ENCODE results near the gene ADAMTS16. TPM values are rescaled to one million over a fixed set of nuclear protein-coding genes. Genes with fewer than 3 reads are reported as not detected.

Gene ADAMTS16
- total RNA-seq, 1 experiment from 2014 or later = 30.1 TPM

GRCh38 chr5:5155617-5156016 is 15.5 kb downstream of the ADAMTS16 start (continued):
- TF ChIP-seq HMGA2 (CRISPR knock-in tag; IDR thresholded peaks at IDR 0.05) = no peak
- TF ChIP-seq ETV6 (CRISPR knock-in tag; IDR thresholded peaks at IDR 0.05) = no peak
- TF ChIP-seq ARID4B (CRISPR knock-in tag; IDR thresholded peaks at IDR 0.05; ENCODE audit: borderline replicate concordance) = no peak
- TF ChIP-seq ZNF232 (CRISPR knock-in tag; IDR thresholded peaks at IDR 0.05) = no peak

- ChIA-PET CTCF (no interaction called here), POLR2A (no interaction called here)
- no peaks in the 10 kb centered on the region; the same call in 1 of the 2 replicates for H3K27me3 Mint-ChIP-seq (ENCODE audit: low read depth)
- DNase-seq (ENCODE audit: low spot score) (no peak), ATAC-seq (no peak)
- peaks cover 49% of the 10 kb centered on the region for H3K4me1 Mint-ChIP-seq
- H3K36me3 Mint-ChIP-seq = peaks cover 10% of the 10 kb centered on the region
- peaks cover 4% of the 10 kb centered on the region; the same call in 1 of the 2 replicates for H3K9me3 Mint-ChIP-seq
- no peak overlapping the region for H3K4me3 Mint-ChIP-seq
- H3K27ac Mint-ChIP-seq = no peak overlapping the region
- TF ChIP-seq GRHL2 (CRISPR knock-in tag; IDR thresholded peaks at IDR 0.05; ENCODE audit: insufficient replicate concordance, severe bottlenecking) (no peak), CREM (CRISPR knock-in tag; IDR thresholded peaks at IDR 0.05) (no peak), ZNF138 (CRISPR knock-in tag; conservative IDR thresholded peaks at IDR 0.05) (no peak), RORB (CRISPR knock-in tag; IDR thresholded peaks at IDR 0.05) (no peak), E2F4 (CRISPR knock-in tag; IDR thresholded peaks at IDR 0.05; ENCODE audit: borderline replicate concordance, low read depth) (no peak), MAX (CRISPR knock-in tag; IDR thresholded peaks at IDR 0.05) (no peak), GABPB1 (CRISPR knock-in tag; IDR thresholded peaks at IDR 0.05) (no peak), PRDM15 (CRISPR knock-in tag; IDR thresholded peaks at IDR 0.05) (no peak), SOX15 (CRISPR knock-in tag; IDR thresholded peaks at IDR 0.05) (no peak), KAT7 (CRISPR knock-in tag; IDR thresholded peaks at IDR 0.05; ENCODE audit: borderline replicate concordance) (no peak), ZNF512 (CRISPR knock-in tag; IDR thresholded peaks at IDR 0.05; ENCODE audit: borderline replicate concordance) (no peak), EMX1 (CRISPR knock-in tag; IDR thresholded peaks at IDR 0.05) (no peak), FOXP4 (CRISPR knock-in tag; IDR thresholded peaks at IDR 0.05) (no peak), ZNF219 (CRISPR knock-in tag; IDR thresholded peaks at IDR 0.05; ENCODE audit: borderline replicate concordance) (no peak), ARID4B (CRISPR knock-in tag; IDR thresholded peaks at IDR 0.05; ENCODE audit: borderline replicate concordance) (no peak)
These were observed 16.4 kb downstream of the ADAMTS16 start for GRCh38 chr5:5156471-5157082.

All from WTC11 (cell line).